DMS79 (cell line): Measurements from ENCODE around the gene WDR33.

Source experiments
- DNase-seq: peaks from one replicate; lab custom pipeline; 2025; lab: John Stamatoyannopoulos, UW

The WDR33 gene

DNA sequence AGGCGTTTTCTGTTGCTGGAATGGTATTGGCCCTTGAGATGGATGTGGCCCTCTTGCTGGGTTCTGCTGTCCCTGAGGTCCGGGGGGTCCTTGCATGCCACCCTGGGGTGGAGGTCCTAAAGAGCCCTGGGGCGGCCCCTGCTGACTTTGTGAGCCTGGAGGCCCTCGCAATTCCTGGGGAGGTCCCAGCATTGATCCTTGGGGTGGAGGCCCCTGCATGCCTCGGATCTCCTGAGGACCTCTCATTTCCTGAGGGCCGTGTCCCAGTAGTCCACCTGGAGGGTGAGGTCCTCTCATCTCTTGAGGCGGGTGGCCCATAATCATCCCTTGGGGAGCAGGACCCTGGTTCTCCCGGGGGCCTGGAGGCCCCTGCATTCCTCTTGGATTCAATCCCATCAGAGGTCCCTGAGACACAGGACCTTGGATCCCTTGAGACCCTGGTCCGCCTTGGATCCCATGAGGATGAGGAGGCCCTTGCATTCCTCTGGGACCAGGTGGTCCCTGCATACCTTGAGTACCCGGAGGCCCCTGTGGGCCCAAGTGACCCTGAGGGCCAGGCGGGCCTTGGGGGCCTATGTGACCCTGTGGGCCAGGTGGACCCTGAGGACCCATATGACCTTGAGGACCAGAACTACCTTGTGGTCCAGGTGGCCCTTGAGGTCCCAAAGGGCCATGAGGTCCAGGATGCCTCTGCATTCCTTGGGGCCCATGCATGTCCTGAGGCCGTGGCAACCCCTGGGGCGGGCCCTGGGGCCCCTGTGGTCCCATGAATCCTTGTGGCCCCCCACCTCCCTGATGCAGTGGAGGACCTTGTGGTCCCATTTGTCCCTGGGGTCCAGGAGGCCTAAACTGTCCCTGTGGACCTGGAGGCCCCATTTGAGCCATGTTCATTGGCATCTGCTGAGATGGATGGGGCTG is 91.4 kb downstream of the WDR33 start:
- no peak for DNase-seq

GRCh38 chr2:127718271-127718670 is 92.7 kb downstream of the WDR33 start:
- DNase-seq, result no peak

DNA sequence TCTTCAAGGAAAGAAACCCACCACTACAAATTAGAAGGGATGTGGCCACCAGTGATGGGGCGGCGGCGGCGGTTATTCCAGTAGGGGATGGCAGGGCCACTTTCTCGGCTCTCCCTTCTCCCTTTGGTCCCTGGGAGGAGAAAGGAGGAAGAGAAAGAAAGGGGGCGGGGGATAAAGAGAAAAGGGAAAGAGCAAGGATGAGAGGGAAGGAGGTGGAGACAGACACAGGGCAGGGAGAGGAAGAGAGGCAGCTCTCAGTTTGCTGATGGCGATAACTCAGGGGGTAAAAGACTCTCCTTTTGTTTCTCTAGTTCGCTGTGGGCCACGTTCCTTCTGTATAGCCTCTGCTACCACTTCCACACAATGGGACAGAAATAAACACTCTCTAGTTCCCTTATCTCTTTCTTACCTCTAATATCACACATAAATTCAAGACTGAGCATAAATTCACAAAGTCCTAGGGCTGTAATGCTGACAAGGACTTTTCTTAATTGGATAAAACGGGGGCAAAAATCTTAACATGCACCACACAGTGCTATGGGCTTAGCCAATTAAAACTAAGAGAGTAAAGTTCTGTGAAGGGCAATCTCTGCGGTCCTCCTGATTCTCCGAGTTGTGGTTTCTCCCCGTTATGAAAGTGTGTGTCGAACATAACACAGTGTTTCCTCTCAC is 95.1 kb downstream of the WDR33 start:
- DNase-seq, result no peak

GRCh38 chr2:127713562-127713961 is 97.4 kb downstream of the WDR33 start:
- no peak for DNase-seq

DNA sequence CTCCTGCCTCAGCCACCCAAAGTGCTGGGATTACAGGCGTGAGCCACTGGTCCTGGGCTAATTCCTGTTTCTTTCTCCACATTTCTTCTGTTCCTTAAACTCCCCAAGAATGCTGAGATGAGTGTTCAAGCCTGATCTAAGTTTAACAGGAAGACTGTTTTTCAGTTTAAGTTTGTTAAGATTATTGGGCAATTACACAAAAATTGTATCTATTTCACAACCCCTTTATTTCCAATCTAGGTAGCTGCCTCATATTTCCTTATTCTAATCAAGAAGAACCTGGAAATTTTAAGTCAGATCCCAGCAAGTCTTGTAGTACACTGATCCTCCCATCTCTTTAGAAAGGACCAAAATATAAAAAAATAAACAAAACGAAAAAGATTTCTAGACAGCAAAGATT is 98.0 kb downstream of the WDR33 start:
- no peak for DNase-seq

- DNase-seq, result no peak
These were observed 101.6 kb downstream of the WDR33 start for GRCh38 chr2:127709336-127709735.

DNA sequence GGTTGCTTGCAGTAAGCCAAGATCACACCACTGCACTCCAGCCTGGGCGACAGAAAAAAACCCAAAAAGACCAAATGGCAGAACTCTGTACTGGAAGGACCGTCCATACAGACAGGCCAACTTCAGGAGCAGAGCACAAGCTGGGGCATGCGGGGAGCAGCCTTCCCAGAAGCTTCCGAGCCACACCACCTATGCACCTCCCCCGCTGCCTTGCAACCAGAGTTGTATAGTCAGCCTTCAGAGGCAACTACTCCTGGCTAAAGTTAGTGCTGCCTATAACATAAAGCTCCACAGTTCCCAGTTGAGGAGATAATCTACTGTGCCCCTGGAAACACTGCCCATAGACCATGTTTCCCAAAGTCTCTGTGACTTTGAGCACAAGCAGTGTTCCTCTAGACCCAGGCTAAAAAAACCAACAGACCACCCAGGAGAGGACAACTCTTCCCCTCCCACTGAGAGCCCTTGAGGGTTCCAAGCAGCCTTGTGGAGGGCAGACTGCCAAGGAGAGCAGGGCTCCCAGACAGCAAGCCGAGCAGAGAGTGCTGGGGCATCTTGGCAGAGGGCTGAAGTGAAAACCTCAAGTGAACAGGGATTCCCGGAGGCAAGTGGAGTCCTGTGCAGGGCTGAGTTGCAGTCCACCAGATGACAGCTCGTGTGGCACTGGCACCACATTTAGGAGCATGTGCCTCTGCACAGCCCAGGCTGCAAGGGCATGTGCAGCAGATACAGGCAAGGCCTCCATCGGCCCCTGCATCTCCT is 102.9 kb downstream of the WDR33 start:
- peak; percentile 73 for DNase-seq

GRCh38 chr2:127706215-127706990 is 104.6 kb downstream of the WDR33 start:
- no peak for DNase-seq

GRCh38 chr2:127705391-127706065 is 105.4 kb downstream of the WDR33 start:
- no peak for DNase-seq

DNA sequence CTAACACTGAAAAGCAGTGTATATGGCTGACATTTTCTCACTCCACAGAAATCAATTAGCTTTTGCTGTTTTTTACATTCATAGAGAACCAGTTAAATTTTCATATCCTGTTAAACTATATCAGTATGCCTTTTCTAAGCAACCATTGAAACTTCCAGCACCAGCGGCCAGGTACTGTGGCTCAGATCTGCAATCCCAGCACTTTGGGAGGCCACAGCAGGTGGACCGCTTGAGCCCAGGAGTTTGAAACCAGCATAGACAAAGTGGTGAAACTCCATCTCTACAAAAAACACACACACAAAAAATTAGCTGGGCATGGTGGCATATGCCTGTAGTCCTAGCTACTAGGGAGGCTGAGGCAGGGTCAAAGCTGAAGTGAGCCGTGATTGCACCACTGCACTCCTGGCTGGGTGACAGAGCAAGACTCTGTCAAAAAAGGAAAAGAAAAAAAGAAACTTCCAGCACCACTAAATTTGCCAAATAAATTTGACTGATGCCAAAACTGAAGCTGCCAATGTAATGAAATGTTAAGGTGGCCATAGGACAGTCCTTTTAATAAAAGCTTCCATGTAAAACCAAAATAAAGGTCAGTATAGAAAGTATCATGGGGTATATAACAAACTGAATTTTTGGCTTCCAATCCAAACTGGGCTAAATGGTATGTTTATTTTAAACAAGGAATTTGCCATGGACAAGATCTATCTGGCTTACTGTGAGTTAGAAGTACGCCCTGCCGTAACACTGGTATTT is 106.2 kb downstream of the WDR33 start:
- DNase-seq, result no peak

- no peak for DNase-seq
These were observed 107.7 kb downstream of the WDR33 start for GRCh38 chr2:127703282-127703681.

DNA sequence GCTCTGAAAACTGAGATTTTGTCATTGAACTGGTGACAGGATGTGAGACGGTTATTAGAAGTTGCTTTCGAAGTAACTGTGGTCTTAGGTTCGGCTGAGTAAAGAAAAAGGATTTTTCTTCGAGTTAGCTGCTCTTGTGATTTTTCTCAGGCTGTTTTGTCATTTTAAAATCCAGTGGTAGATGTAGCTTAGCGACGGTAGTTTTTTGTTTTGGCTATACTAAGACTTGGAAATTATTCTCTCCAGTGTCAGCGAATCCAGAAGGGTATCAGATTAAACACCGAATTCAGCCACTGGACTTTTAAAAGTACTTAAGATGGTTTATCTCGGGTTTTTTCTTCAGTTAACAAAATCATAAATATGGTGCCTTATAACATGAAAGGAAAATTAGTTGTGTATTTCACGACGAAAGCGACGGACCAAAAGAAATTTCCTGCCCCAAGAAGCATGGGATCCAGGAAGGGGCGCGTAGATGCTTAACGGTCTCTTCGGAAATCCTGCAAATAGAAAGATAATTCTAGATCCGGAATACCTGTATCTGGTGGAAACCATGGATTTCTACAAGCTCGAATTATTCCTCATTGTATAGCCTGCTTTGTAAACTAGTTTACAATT is 108.5 kb downstream of the WDR33 start:
- DNase-seq, result no peak

GRCh38 chr2:127701651-127702394 is 109.1 kb downstream of the WDR33 start:
- peak; percentile 41 for DNase-seq

DNA sequence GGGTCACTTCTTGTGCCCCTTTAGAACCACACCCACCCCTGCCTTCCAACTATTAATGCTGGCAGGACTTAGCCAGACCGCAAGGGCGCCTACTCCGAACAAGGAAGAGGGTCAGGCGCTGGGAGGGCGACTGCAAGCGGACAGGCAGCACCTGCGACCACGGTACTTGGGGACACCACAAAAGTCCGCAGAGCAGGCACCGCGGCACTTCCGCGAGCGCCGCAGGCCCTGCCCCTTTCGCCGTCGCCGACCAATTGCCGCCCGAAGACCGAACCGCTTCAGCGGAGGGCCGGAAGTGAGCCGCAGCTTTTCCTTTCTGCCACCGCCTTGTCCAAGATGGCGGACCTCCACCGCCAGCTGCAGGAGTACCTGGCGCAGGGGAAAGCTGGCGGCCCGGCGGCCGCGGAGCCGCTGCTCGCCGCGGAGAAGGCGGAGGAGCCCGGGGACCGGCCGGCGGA is 109.7 kb downstream of the WDR33 start, which contains the start of gene SFT2D3:
SFT2D3 (plus strand) TSS at position 305 of the 458 bp plus-strand sequence; CDS start at position 337, 32 bp downstream.
- peak; percentile 78 for DNase-seq

DNA sequence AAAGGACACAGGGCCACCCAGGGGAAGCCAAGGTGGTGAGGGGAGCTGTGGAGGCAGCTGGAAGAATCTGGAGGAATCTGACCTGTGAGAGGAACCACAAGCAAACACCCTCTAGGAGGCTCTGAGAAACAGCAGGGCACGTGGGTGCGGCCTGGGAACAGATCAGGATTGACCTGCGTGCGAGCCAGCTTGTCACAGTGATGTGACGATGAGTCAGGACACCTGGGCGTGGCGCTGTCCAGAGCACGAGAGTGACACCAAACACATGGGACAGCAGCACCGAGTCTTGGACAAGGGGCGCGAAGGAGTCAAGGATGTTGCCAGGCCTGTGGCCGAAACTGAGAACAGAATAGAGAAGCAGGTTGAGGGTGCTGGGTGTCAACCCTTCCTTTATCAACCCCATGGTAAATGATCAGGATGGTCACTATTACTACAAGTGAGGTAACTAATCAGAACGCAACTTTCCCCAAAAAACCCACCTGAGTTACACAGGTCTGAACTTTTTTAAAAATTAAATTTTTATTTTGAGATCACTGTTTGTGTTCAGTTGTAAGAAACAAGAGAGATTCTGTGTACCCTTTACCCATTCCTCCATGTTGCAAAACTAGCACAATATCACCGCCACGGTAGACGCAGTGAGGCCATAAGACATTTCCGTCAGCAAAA is 110.3 kb downstream of the WDR33 start:
- DNase-seq, result no peak

DNA sequence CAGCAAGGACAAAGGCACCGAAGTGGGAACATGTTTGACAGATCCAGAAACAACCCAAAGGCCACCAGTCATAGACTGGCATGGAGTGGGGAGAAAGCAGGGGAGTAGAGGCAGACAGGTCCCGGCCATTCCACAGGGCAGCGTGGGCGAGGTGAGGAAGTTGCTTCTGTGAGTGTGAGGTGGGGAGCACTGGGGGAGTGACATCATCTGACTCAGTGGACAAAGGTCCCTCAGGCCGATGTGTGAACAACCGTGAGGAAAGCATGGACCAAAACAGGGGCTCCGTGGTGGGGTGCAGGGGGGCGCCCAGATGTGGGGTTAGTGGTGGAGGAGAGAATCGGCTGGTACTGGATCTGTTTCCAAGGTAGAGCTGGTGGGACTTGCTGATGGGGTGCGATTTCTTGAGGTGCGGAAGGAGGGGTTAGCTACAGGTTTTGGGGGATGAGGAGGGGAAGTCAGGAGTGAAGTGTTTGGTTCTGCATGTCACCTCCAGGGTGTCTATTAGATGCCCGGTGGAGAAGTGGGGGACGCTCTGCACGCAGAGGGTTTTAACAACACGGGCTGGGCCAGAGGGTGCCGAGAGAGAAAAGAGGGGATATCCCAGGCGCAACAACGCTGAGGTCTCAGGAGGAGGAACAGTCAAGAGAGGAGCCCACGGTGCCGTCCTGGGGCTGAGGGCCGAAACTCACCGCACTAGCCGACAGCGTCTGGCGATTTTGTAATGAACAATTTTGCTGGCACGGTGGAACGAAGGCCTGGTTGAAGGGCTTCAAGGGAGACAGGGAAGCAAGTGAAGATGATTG is 112.2 kb downstream of the WDR33 start:
- no peak for DNase-seq

DNA sequence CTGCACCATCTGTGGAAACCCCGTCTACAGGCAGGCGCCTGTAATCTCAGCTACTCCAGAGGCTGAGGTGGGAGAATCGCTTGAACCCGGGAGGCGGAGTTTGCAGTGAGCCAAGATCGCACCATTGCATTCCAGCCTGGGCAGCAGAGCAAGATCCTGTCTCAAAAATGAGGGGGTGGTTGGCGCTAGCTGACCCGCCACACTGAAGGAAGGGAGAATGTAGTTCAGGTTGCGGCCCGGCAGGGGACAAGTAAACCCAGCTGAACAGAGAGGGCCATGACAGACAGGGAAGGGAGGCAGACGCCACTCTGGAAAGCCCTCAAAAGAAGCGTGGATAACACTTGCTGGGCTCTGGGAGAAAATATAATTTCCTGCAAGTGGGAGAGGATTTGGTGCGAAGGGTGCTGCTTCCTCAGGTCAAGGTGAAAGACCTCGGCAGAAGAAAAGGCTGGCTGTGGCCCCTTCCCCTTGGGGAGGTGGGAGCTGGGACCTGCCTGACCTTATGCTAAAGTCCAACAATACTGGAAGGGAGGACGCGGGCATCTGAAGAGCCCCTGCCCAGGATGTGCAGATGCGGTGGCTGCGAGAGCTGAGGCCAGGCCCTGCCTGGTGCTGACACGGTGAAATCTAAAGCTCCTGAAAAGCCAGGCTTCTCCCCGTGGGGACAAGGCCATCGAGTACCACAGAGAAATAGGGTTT is 113.3 kb downstream of the WDR33 start:
- no peak for DNase-seq
